HG03521 (cell line): ENCODE measurements around the gene NELFB.

Experiments
- ATAC-seq: cut with Tn5 transposase; IDR thresholded peaks from one replicate; pipeline ENCODE4 v1.9.1; 2021; ENCODE audit warnings: mild to moderate bottlenecking, moderate library complexity; ENCODE audit not compliant: unreplicated experiment

NELFB gene

GRCh38 chr9:137279741-137280473, 24.8 kb downstream of the NELFB start:
- no peak for ATAC-seq

GRCh38 chr9:137280474-137281344, 25.6 kb downstream of the NELFB start:
- no peak for ATAC-seq

GRCh38 chr9:137281345-137282116, 26.4 kb downstream of the NELFB start:
- no peak for ATAC-seq

- ATAC-seq, result no peak
These were observed 31.9 kb downstream of the NELFB start for GRCh38 chr9:137286975-137287383.

GRCh38 chr9:137293094-137293481, 38.0 kb downstream of the NELFB start:
- no peak for ATAC-seq

GRCh38 chr9:137293482-137294090, 38.5 kb downstream of the NELFB start:
- no peak for ATAC-seq

- no peak for ATAC-seq
These were observed 39.1 kb downstream of the NELFB start for GRCh38 chr9:137294091-137294680.

- no peak for ATAC-seq
These were observed 39.6 kb downstream of the NELFB start for GRCh38 chr9:137294681-137295237.

- peak; percentile 52 for ATAC-seq
These were observed 40.2 kb downstream of the NELFB start for GRCh38 chr9:137295238-137295811.

GRCh38 chr9:137295849-137296669, 40.9 kb downstream of the NELFB start:
- ATAC-seq, result no peak

- ATAC-seq, result no peak
These were observed 41.8 kb downstream of the NELFB start for GRCh38 chr9:137296670-137297664.

GRCh38 chr9:137297966-137298365, 42.8 kb downstream of the NELFB start:
- no peak for ATAC-seq

GRCh38 chr9:137298401-137299202, 43.5 kb downstream of the NELFB start:
- ATAC-seq, result no peak

GRCh38 chr9:137299203-137299565, 44.1 kb downstream of the NELFB start:
- ATAC-seq, result no peak

GRCh38 chr9:137299938-137300337, 44.8 kb downstream of the NELFB start:
- ATAC-seq, result no peak

GRCh38 chr9:137300567-137301080, 45.5 kb downstream of the NELFB start:
- no peak for ATAC-seq
